GM18858 (cell line): ENCODE data around the gene CD82.

Source experiments
- ATAC-seq: cut with Tn5 transposase; IDR thresholded peaks from one replicate; pipeline ENCODE4 v1.9.1; 2021; ENCODE audit not compliant: unreplicated experiment

CD82 gene, protein sequence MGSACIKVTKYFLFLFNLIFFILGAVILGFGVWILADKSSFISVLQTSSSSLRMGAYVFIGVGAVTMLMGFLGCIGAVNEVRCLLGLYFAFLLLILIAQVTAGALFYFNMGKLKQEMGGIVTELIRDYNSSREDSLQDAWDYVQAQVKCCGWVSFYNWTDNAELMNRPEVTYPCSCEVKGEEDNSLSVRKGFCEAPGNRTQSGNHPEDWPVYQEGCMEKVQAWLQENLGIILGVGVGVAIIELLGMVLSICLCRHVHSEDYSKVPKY

DNA sequence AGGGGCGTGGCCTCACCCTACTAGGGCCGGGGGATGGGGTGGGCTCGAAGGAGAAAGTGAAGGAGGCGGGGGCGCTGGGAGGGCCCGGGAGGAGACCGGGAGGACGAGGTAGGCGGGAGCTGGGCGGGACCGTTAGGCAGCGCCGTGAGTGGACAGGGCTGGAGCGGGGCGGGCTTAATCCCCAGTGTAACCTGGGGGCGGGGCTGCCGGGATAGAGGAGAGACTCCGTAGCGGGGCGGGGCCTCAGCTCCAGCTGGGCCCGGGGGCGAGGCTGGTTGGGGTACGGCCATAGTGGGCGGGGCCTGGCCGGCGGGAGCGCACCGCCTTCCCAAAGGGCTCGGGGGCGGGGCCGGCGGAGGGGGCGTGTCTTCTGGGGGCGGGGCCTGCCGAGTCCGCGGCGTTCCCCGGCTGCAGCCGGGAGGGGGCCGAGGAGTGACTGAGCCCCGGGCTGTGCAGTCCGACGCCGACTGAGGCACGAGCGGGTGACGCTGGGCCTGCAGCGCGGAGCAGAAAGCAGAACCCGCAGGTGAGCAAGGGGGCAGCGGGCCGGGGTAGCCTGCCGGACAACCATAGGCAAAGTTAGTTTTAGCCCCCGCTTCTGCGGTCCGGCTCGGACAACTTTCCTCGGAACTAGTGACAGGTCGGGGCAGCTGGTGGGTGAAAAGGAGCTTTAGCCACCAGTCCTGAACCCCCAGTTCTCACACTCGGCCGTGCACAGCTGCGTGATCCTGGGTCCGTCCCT lies at the start of gene CD82:
Gene CD82 (plus strand): TSS at position 453 of the 742 bp plus-strand sequence. CDS start 29,000 bp downstream, outside the sequence.
- ATAC-seq = peak; percentile 43

DNA sequence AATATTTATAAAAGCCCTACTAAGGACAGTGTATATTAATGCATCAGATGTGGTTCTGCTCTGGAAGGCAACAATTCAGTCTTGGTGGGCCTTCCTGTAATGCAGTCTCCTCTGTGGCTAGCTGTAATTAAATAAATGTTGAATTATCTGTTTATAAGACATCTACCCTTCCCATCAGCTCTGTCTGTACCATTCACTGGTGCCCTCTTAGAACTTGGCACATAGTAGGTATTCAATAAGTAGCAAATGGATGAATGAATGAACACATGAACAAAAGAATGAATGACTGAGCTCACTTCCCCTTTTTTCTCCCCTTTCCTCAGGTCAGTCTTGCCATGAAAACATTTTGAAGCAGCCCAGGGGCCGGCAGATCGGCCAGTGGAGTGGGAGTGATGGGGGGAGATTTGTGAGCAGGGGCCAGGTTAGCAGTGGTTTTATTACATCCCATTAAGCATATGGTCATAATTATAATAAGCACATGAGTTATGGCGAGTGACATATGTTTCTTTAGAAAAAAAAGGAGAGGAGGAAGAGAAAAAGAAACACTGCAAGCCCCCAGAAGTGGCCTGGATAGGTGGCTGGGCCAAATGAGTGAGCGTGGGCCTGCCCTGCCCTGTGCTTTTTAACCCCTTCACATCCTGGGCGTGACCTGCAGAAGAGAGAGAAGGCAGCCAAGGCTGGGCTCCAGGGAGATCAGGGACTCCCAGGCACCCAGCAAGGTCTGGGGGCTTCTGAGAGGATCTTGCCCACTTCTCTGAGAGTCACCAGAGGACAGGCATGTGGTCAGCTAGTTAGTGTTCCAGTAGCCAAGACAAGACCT lies 48.6 kb upstream of the CD82 start:
- no peak for ATAC-seq

DNA sequence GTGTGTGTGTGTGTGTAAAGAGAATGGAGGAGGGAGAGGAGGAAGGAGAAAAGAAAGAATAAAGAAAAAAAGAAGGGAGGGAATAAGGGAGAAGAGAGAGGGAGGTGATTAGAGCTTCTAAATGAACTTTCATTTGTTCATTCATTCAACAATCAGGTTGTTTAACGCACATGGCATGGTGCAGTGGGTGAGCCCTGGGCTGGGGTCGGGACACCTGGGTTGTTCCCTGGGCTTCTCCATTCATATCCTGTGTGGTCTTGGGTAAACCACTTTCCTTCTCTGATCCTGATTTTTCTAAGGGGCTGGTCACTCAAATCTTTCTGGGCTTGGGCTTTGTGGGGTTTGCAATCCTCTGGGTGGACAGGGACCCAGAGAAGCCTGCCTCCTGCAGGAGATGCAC lies 47.9 kb upstream of the CD82 start:
- no peak for ATAC-seq

DNA sequence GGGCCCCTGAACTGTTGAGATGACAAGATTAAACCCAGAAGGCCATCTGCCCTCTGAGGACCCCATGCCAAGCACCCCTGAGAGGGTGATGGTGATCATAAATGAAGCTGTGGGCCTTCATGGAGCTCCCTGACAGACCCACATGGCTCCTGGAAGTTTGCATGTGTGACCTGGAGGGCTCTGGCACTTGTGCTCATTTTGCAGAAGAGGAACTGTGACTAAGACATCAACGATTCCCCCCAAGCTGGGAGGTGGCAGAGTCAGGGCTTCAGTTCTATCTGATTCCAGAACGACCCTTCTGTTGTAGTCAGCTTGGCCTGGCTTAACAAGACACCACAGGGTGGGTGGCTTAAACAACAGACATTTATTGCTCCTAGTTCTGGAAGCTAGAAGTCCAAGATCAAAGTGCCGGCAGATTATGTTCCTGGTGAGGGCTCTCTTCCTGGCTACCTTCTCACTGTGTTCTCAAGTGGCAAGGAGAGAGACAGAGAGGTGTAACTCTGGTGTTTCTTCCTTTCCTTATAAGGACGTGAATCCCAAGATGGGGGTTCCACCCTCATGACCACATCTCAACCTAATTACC lies 46.4 kb upstream of the CD82 start:
- ATAC-seq = no peak

DNA sequence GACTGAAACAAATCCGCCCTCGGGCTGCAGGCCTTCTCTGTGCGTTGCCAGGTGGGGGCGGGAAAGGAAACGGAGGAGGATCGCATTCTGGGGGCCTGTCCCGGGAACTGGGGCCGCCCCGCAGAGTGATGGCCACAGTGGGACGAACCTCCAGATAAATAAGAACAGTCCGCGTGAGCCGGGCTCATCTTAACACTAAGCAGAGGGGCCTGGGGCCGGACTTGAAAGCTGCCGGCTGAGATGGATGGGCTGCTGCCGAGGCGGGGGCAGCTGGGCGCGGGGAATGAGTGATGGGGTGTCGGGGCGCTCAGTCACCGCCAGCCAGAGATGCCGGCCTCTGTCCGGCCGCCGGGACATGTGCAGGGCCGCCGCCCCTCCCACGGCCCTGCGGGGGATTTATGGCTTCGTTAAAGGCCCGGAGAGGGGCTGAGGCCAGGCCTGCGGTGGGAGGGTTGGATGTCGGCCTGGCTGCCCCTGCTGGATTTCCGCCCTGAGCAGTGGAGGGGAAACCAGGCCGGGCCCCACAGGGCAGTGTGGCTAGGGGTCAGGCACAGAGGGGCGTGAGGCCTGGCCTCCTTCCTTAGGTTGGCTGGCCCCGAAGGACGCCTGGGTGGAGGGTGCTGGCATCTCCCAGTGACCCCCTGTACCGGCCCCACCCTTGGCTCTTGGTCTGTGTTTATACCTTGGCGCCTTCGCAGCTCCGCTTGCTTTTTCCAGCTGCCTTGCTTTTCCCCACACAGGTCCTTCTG lies 45.3 kb upstream of the CD82 start:
- no peak for ATAC-seq

DNA sequence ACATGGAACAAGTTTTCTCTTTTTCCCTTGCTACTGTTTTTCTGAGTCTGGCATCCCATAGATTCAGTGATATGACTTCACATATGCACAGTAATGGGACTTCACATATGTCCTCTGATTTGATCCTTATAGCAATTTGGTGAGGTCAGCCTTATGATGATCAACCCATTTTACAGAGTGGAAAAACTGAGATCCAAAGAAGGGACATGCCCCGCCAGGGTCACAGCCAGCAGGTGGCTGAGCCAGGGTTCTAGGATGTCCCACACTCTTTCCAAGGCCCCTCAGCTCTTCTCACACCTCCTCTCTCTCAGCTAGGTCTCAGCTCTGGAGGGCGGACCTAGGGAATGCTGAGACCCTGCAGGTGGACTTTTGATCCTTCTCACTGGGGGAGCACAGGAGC lies 44.3 kb upstream of the CD82 start:
- ATAC-seq = no peak

DNA sequence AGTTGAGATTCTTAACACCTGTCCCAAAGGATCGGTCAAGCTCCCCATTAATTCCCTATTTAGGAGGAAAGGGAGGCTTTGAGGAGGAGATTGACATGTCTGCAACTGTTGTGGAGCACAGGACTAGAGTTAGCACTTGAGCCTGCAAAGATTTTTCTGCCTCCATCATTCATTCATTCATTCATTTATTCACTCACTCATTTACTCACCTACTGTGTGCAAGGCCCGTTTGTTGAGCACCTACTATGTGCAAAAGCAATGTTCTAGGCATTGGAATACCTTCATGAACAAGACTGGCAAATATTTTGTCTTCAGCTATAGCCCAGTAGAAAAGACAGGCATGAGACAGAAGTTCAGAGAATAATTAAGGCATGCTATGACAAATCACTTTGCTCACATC lies 43.2 kb upstream of the CD82 start:
- ATAC-seq = no peak

DNA sequence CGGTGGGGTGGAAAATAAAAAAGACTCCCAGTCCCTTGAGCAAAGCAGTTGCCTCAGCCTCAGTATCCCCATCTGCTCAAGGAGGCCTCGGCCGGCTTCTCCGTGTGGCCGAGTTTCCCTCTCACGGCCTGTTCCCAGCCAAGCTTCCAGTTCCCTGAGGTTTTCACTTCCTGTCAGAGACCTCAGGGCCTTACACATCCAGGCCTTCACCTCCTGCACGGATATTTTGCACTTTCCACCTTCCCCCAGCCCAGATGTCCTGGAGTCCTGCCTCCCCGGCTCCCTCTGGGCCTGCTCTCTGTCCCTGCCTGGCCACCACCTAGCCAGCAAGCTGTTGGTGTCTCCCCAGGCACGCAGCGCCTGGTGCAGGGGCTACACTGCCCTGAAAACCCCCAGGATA lies 41.1 kb upstream of the CD82 start:
- ATAC-seq = no peak

DNA sequence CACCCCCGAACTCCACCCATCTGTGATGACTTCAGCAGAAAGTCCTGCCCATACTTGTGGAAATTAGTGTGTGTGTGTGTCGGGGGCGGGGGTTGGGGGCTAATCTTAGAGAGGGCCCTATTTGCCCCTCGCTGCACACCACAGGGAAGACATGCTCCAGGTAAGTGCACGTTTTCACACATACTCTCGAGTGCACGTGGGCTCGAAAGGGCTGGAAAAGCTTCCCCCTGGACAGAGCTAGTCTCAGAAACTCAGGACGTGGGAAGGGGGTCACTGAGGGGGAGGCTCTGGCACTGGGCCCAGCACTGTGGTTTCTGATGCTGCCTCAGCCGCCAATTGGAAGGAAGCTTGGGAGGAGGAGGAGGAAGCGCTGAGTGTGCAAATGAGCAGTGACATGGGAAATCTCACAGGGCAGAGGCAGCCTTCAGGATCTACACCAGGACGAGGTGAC lies 40.7 kb upstream of the CD82 start:
- no peak for ATAC-seq

DNA sequence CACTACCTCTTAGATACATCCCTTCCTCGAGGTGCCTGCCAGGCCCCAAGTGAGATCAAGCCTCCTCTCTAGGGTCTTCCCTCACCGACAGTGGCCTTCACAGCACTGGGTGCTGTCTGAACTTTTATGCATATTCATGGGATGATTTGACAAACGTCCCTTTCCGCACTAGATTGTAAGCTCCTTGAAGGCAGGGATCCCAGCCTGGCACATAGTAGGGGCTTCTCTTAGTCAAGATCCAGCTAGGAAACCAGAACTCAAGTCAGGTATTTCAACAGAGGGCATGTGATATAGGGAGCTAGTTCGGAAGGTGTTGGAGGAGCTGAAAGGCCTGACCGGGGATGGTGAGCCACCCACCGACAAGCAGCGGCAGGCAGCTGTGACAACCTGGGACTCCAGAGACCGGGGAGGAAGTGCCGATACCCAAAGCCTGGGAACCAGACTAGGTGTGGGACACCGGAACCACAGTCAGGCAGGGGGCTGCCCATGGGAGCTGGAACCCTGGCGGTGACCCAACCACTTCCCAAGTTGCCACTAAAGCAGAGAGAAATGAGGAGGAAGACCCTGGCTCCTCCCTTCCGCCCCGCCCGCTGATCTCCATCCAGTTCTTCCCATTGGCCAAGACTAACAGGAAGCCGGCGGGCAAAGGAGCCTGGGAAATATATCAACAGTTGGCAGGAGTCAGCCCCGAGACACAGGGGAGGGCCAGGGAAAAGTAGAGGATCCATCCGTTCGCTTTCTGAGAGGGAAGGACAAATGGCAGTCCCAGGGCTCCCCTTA lies 39.8 kb upstream of the CD82 start:
- ATAC-seq = no peak

DNA sequence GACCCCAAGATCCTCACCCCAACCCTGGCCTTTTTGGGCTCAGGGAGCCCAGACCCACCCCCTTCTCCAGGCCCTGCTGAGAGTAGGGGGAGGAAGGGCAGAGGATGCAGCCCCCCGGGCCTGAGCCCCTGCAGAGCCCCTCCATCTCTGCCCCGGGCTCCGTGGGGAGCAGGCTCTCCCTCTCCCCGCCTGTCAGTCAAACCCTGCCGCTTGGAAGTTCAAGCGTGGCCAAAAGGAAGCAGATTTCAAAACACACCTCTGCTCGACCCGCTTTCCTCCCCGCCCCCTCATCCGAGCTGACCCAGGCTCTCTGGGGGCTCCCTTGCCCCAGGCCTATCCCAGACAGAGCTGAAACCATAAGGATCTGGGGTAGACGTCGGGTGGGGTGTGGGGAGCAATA lies 39.0 kb upstream of the CD82 start:
- ATAC-seq = no peak

DNA sequence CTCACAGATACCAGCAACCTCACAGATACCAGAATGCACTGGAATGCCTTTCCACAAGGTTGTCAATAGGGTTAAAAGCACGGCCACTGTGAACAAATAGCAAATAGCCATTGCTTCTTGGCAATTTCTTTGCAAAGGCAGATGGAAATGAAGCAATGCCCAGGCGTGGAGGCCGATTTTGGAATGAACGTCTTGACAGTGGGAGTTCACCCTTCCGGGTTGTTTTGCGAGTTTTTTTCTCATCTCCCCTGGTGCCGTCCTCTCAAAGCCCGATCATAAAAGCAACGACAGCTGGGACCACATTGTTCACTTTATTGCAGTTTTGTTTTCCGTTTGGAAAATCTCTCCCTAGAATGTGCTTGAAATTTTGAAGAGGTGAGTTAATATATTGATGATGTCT lies 38.0 kb upstream of the CD82 start:
- ATAC-seq = no peak

DNA sequence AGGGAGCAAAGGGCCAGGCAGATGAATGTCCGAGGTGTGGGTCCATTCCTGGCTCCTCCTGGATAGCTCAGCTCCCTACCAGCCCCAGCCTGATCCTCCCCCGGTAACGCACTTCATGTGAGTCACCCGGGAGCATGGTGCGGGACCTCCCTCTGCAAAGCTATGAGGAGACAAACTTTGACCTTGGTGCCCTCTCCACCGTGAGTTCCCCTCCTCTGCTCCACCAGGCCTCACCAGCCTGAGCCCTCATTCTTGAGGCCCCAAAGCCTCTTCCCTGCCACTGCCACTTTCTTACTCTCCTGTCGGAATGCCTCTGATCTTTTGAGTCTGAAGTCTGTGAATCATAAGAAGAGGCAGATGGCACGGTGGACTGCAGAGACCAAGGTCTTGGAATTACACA lies 37.4 kb upstream of the CD82 start:
- no peak for ATAC-seq

DNA sequence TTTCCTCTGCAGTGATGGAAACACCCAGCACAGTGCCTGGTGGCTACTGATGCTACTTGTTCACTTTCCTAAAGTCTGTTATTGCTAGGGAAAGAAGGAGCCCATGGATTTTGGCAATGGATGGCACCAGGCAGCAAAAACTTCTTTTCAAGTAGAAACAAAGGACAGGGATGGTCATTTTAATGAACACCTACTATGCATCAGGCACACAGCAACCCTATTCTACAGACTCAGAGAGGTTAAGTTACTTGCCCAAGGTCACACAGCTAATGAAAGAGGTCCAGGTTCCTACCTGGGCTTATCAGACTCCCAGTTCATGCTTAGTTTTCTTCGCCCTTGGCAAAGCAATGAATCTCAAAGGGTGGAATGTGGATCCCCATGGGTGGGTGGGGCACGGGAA lies 36.9 kb upstream of the CD82 start:
- ATAC-seq = no peak

DNA sequence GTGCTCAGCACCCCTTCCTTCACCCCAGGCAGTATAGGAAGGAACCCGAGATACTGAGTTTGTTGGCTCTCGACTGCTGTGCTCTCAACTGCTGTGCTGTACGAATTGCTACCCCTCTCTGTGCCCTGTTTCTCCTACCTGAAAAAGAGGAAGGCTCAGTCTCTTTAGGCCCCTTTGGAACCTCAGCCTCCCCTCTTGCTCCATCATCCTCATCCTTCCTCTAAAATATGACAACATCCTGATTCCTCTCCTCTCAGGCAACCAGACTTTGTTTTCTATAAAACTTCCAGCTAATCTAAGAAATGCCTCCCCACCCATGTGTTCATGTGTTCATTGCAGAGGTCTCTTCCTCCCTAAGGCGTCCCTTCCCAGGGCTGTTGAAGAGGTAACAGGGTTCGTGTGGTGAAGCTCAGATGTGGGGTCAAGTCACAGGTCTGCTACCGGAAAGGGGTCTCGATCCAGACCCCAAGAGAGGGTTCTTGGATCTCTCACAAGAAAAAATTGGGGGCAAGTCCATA lies 35.5 kb upstream of the CD82 start:
- ATAC-seq = no peak

DNA sequence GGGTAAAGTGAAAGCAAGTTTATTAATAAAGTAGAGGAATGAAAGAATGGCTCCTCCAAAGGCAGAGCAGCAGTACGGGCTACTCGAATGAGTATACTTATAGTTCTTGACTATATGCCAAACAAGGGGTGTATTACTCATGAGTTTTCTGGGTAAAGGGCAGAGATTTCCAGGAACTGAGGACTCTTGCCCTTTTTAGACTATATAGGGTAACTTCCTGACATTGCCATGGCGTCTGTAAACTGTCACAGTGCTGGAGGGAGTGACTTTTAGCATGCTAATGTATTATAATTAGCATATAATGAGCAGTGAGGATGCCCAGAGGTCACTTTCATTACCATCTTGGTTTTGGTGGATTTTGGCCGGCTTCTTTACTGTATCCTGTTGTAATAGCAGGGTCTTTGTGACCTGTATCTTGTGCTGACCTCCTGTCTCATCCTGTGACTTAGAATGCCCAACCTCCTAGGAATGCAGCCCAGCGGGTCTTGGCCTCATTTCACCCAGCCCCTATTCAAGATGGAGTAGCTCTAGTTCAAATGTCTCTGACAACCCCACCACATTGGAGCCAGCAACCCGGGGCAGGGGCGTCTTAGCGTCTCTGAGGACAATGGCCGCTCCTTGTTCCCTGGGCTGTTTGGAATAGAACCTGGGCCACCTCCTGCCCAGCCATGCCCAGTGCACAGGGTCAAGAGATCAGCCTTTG lies 34.9 kb upstream of the CD82 start:
- ATAC-seq = no peak

DNA sequence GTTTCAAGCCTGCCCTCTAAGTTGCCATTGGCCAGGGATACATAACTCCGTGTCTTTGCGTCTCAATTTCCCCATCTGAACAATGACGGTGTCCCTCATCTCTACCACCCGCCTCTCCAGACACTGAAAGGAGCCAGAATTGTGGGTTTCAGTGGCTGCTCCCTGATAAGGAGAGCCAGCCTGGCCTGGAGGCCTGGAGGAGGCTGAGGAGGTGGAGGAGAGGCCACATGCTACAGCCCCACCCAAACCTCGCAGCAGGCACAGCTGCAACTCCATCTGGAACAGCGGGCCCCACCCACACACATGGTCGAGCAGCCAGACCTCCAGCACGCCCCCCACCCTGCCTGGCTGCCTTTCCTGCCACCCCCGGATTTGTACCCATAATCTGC lies 34.4 kb upstream of the CD82 start:
- no peak for ATAC-seq

DNA sequence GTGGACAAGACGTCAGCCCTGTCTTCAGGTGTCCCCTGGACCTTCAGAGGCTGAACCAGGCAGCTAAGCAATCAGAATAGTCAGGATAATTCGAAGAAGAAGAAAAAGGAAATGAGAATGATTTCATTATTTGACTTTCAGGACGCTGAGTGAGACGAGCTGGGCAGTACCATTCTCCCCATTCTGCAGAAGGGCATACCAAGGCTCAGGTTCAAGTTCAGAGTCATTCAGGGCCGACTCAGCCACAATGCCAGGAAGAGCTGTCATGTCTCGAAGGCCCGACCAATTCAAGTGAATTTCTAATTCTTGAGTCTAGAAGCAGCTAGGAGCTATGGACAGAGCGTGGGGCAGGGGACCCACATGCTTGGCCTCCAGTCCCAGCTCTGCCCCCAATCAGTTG lies 33.8 kb upstream of the CD82 start:
- ATAC-seq = no peak

DNA sequence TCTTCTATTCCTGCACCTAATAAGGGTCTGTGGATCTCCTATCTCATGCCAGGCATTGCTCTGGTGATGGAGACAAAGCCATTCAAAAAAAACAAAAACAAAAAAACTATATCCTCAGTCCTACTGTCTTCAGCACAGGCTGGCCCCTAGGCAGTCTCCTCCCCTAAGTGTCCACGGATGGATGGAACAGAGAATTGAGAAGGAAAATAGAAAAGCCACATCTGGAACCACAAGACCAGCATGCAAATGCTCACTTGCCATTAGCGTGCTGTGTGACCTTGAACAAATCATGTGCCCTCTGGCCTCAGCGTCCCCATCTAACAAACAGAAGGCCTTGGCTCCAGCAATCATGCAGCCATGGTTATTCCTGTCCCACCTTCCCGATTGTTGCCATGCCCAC lies 32.7 kb upstream of the CD82 start:
- ATAC-seq = peak; percentile 47
